ENCODE data around the gene PDZD8.

PDZD8 gene

GRCh38 chr10:117327262-117327661 is 48.0 kb downstream of the PDZD8 start:
- Histone ChIP-seq H4K8ac (ENCODE audit: low read length) (no peak overlapping the region), H3K27me3 (ENCODE audit: control insufficient read depth in 1 of 2, insufficient read depth in 1 of 2, low read length in 2 of 2) (no peaks in the 10 kb centered on the region), H3K4me2 (ENCODE audit: low read length, poor library complexity, severe bottlenecking) (no peak overlapping the region), H2BK15ac (ENCODE audit: low read depth, poor library complexity, severe bottlenecking) (no peak overlapping the region), H2BK5ac (ENCODE audit: low read depth, low read length, poor library complexity, severe bottlenecking) (no peak overlapping the region), H2AFZ (ENCODE audit: low read depth, low read length) (no peak overlapping the region), H3K4me1 (ENCODE audit: control insufficient read depth, insufficient read depth, low read depth, low read length) (peaks cover 2% of the 10 kb centered on the region), H3K9me3 (ENCODE audit: control insufficient read depth, low read length) (no peaks in the 10 kb centered on the region), H2BK12ac (ENCODE audit: low read length in 2 of 2) (no peak overlapping the region), H3K9ac (ENCODE audit: low read length) (no peak overlapping the region), H3K18ac (ENCODE audit: low read depth in 1 of 2, low read length in 2 of 2) (no peak overlapping the region), H3K4me3 (ENCODE audit: insufficient read depth in 1 of 2, low read depth in 1 of 2, low read length in 2 of 2) (no peak overlapping the region), H4K91ac (ENCODE audit: low read length) (no peak overlapping the region), H3K14ac (ENCODE audit: low read length in 2 of 2) (no peak overlapping the region), H3K79me1 (replicated peaks; ENCODE audit: low read length, poor library complexity, severe bottlenecking) (peaks cover 15% of the 10 kb centered on the region), H2BK120ac (ENCODE audit: low read depth, low read length) (no peak overlapping the region), H2AK5ac (ENCODE audit: low read length, severe bottlenecking) (no peak overlapping the region), H3K27ac (ENCODE audit: low read length, poor library complexity, severe bottlenecking) (no peak overlapping the region), H3K4ac (ENCODE audit: low read depth in 1 of 2, low read length in 2 of 2) (no peak overlapping the region), H3K36me3 (ENCODE audit: control insufficient read depth in 1 of 2, insufficient read depth in 2 of 2, low read depth in 1 of 2, low read length in 2 of 2) (peaks cover 0 to 14% of the 10 kb centered on the region in 2 experiments), H3K23ac (ENCODE audit: low read length in 2 of 2) (no peak overlapping the region)
- DNase-seq, result no peak

GRCh38 chr10:117324367-117324766 is 50.9 kb downstream of the PDZD8 start:
- H3K36me3 ChIP-seq (ENCODE audit: control insufficient read depth in 1 of 2, insufficient read depth in 2 of 2, low read depth in 1 of 2, low read length in 2 of 2), result peaks cover 0 to 14% of the 10 kb centered on the region in 2 experiments
- no peak overlapping the region for H3K4ac ChIP-seq (ENCODE audit: low read depth in 1 of 2, low read length in 2 of 2)
- no peak overlapping the region for H2BK5ac ChIP-seq (ENCODE audit: low read depth, low read length, poor library complexity, severe bottlenecking)
- H2BK12ac ChIP-seq (ENCODE audit: low read length in 2 of 2), result no peak overlapping the region
- no peak overlapping the region for H4K8ac ChIP-seq (ENCODE audit: low read length)
- H3K14ac ChIP-seq (ENCODE audit: low read length in 2 of 2), result no peak overlapping the region
- no peaks in the 10 kb centered on the region for H3K27me3 ChIP-seq (ENCODE audit: control insufficient read depth in 1 of 2, insufficient read depth in 1 of 2, low read length in 2 of 2)
- no peak overlapping the region for H3K18ac ChIP-seq (ENCODE audit: low read depth in 1 of 2, low read length in 2 of 2)
- H2BK120ac ChIP-seq (ENCODE audit: low read depth, low read length), result no peak overlapping the region
- WGBS, result 80% methylated on average over 1 of the region's 2 CpGs
- peaks cover 2% of the 10 kb centered on the region for H3K4me1 ChIP-seq (ENCODE audit: control insufficient read depth, insufficient read depth, low read depth, low read length)
- H3K9me3 ChIP-seq (ENCODE audit: control insufficient read depth, low read length), result no peaks in the 10 kb centered on the region
- no peak for DNase-seq
- no peak overlapping the region for H3K27ac ChIP-seq (ENCODE audit: low read length, poor library complexity, severe bottlenecking)
- H2BK15ac ChIP-seq (ENCODE audit: low read depth, poor library complexity, severe bottlenecking), result no peak overlapping the region
- H3K4me2 ChIP-seq (ENCODE audit: low read length, poor library complexity, severe bottlenecking), result no peak overlapping the region
- no peak overlapping the region for H2AFZ ChIP-seq (ENCODE audit: low read depth, low read length)
- H3K79me1 ChIP-seq (replicated peaks; ENCODE audit: low read length, poor library complexity, severe bottlenecking), result peaks cover 9% of the 10 kb centered on the region
- no peak overlapping the region for H3K4me3 ChIP-seq (ENCODE audit: insufficient read depth in 1 of 2, low read depth in 1 of 2, low read length in 2 of 2)
- H3K23ac ChIP-seq (ENCODE audit: low read length in 2 of 2), result no peak overlapping the region
- no peak overlapping the region for H3K9ac ChIP-seq (ENCODE audit: low read length)
- H2AK5ac ChIP-seq (ENCODE audit: low read length, severe bottlenecking), result no peak overlapping the region
- no peak overlapping the region for H4K91ac ChIP-seq (ENCODE audit: low read length)

GRCh38 chr10:117322260-117322659 is 53.0 kb downstream of the PDZD8 start:
- H3K27me3 ChIP-seq (ENCODE audit: control insufficient read depth in 1 of 2, insufficient read depth in 1 of 2, low read length in 2 of 2), result no peaks in the 10 kb centered on the region
- H3K14ac ChIP-seq (ENCODE audit: low read length in 2 of 2), result no peak overlapping the region
- H3K4me3 ChIP-seq (ENCODE audit: insufficient read depth in 1 of 2, low read depth in 1 of 2, low read length in 2 of 2), result no peak overlapping the region
- peak overlapping the region; percentile 40 for H3K27ac ChIP-seq (ENCODE audit: low read length, poor library complexity, severe bottlenecking)
- H4K8ac ChIP-seq (ENCODE audit: low read length), result no peak overlapping the region
- whole genome bisulfite sequencing, result 54% methylated on average over 3 of the region's 4 CpGs
- no peak overlapping the region for H3K9ac ChIP-seq (ENCODE audit: low read length)
- H2AK5ac ChIP-seq (ENCODE audit: low read length, severe bottlenecking), result no peak overlapping the region
- H3K9me3 ChIP-seq (ENCODE audit: control insufficient read depth, low read length), result no peaks in the 10 kb centered on the region
- no peak overlapping the region for H2BK120ac ChIP-seq (ENCODE audit: low read depth, low read length)
- H2BK12ac ChIP-seq (ENCODE audit: low read length in 2 of 2), result no peak overlapping the region
- no peak overlapping the region for H2AFZ ChIP-seq (ENCODE audit: low read depth, low read length)
- peak; percentile 80 for DNase-seq
- peaks cover 11% of the 10 kb centered on the region for H3K79me1 ChIP-seq (replicated peaks; ENCODE audit: low read length, poor library complexity, severe bottlenecking)
- H3K4me1 ChIP-seq (ENCODE audit: control insufficient read depth, insufficient read depth, low read depth, low read length), result peaks cover 2% of the 10 kb centered on the region
- H3K4ac ChIP-seq (ENCODE audit: low read depth in 1 of 2, low read length in 2 of 2), result no peak overlapping the region
- no peak overlapping the region for H2BK5ac ChIP-seq (ENCODE audit: low read depth, low read length, poor library complexity, severe bottlenecking)
- peaks cover 0 to 26% of the 10 kb centered on the region in 2 experiments for H3K36me3 ChIP-seq (ENCODE audit: control insufficient read depth in 1 of 2, insufficient read depth in 2 of 2, low read depth in 1 of 2, low read length in 2 of 2)
- H3K18ac ChIP-seq (ENCODE audit: low read depth in 1 of 2, low read length in 2 of 2), result no peak overlapping the region
- no peak overlapping the region for H4K91ac ChIP-seq (ENCODE audit: low read length)
- peak overlapping the region; percentile 21 for H3K4me2 ChIP-seq (ENCODE audit: low read length, poor library complexity, severe bottlenecking)
- H2BK15ac ChIP-seq (ENCODE audit: low read depth, poor library complexity, severe bottlenecking), result no peak overlapping the region
- H3K23ac ChIP-seq (ENCODE audit: low read length in 2 of 2), result no peak overlapping the region

GRCh38 chr10:117320050-117320665 is 55.1 kb downstream of the PDZD8 start:
- Histone ChIP-seq H3K36me3 (ENCODE audit: control insufficient read depth in 1 of 2, insufficient read depth in 2 of 2, low read depth in 1 of 2, low read length in 2 of 2) (peaks cover 0 to 18% of the 10 kb centered on the region in 2 experiments), H3K18ac (ENCODE audit: low read depth in 1 of 2, low read length in 2 of 2) (no peak overlapping the region), H2BK120ac (ENCODE audit: low read depth, low read length) (no peak overlapping the region), H3K14ac (ENCODE audit: low read length in 2 of 2) (no peak overlapping the region), H2BK12ac (ENCODE audit: low read length in 2 of 2) (no peak overlapping the region), H2BK15ac (ENCODE audit: low read depth, poor library complexity, severe bottlenecking) (no peak overlapping the region), H3K9ac (ENCODE audit: low read length) (no peak overlapping the region), H3K4ac (ENCODE audit: low read depth in 1 of 2, low read length in 2 of 2) (no peak overlapping the region), H2AFZ (ENCODE audit: low read depth, low read length) (no peak overlapping the region), H3K9me3 (ENCODE audit: control insufficient read depth, low read length) (no peaks in the 10 kb centered on the region), H3K23ac (ENCODE audit: low read length in 2 of 2) (no peak overlapping the region), H2BK5ac (ENCODE audit: low read depth, low read length, poor library complexity, severe bottlenecking) (no peak overlapping the region), H3K4me3 (ENCODE audit: insufficient read depth in 1 of 2, low read depth in 1 of 2, low read length in 2 of 2) (no peak overlapping the region), H2AK5ac (ENCODE audit: low read length, severe bottlenecking) (no peak overlapping the region), H3K27me3 (ENCODE audit: control insufficient read depth in 1 of 2, insufficient read depth in 1 of 2, low read length in 2 of 2) (no peaks in the 10 kb centered on the region), H4K91ac (ENCODE audit: low read length) (no peak overlapping the region), H3K4me2 (ENCODE audit: low read length, poor library complexity, severe bottlenecking) (no peak overlapping the region), H3K4me1 (ENCODE audit: control insufficient read depth, insufficient read depth, low read depth, low read length) (peaks cover 2% of the 10 kb centered on the region), H3K79me1 (replicated peaks; ENCODE audit: low read length, poor library complexity, severe bottlenecking) (peaks cover 13% of the 10 kb centered on the region), H4K8ac (ENCODE audit: low read length) (no peak overlapping the region), H3K27ac (ENCODE audit: low read length, poor library complexity, severe bottlenecking) (no peak overlapping the region)
- peak; percentile 31 for DNase-seq
- WGBS, result no CpG with 5 or more reads among the region's 1 CpG

Data from mesenchymal stem cell (in vitro differentiated cells and primary cell).